Activated T-cell treated with anti-CD3 and anti-CD28 coated beads, Interleukin-2, amount 50 U/mL, for 72 hours (primary cell): ENCODE data around the gene PHB1. TPM values are rescaled to one million over a fixed set of nuclear protein-coding genes. Genes with fewer than 3 reads are reported as not detected.
"Not testable (repeated sequence)": the region's sequence is repeated elsewhere in the genome, so short reads cannot be mapped to it uniquely, and the experiment has no call there.

ENCODE experiments used
- ATAC-seq, 2 donors: fragments of 150-1000 bp; cut with Tn5 transposase; replicated peaks in 1 of 2; 2 replicates each; pipeline ENCODE4 v1.10.0; 2021; ENCODE audit warnings: moderate library complexity in 2 of 2, mild to moderate bottlenecking in 1 of 2
- DNase-seq, 2 donors: peaks; one replicate each; pipeline ENCODE4 v3.0.0; 2021 to 2022; ENCODE audit warnings: mixed read lengths in 1 of 2
- H3K27ac Mint-ChIP-seq: one replicate; pipeline ENCODE4 v1.8.0; 2022; ENCODE audit warnings: mild to moderate bottlenecking, moderate library complexity, mixed read lengths
- H3K27me3 Mint-ChIP-seq: one replicate; pipeline ENCODE4 v1.8.0; 2022; ENCODE audit warnings: low read depth, mixed read lengths
- H3K36me3 Mint-ChIP-seq, 2 donors: one replicate each; pipeline ENCODE4 v1.8.0; 2022; ENCODE audit warnings: mixed read lengths in 2 of 2, mild to moderate bottlenecking in 1 of 2; ENCODE audit not compliant: insufficient read depth in 2 of 2
- H3K4me1 Mint-ChIP-seq: one replicate; pipeline ENCODE4 v1.8.0; 2022; ENCODE audit warnings: low read depth, mixed read lengths
- H3K4me3 Mint-ChIP-seq, 2 donors: one replicate each; pipeline ENCODE4 v1.8.0; 2022; ENCODE audit warnings: mild to moderate bottlenecking in 2 of 2, mixed read lengths in 2 of 2, moderate library complexity in 2 of 2
- H3K9me3 Mint-ChIP-seq, 2 donors: one replicate each; pipeline ENCODE4 v1.8.0; 2022; ENCODE audit warnings: mixed read lengths in 2 of 2
- total RNA-seq, 2 donors: library from RNA; stranded (reverse); gene quantifications; one replicate each; pipeline ENCODE4 v1.2.3, GENCODE V29; 2022

The PHB1 gene
- total RNA-seq, 2 donors from 2014 or later, result 91.4 to 119 TPM

- no peaks in the 10 kb centered on the region for H3K9me3 Mint-ChIP-seq
- no peaks in the 10 kb centered on the region for H3K27me3 Mint-ChIP-seq
- H3K4me1 Mint-ChIP-seq, result no peaks in the 10 kb centered on the region
- no peaks in the 10 kb centered on the region for H3K36me3 Mint-ChIP-seq
- ATAC-seq (no peak), DNase-seq (no peak)
- H3K4me3 Mint-ChIP-seq, result no peak overlapping the region
- no peak overlapping the region for H3K27ac Mint-ChIP-seq
Measured at GRCh38 chr17:49373115-49373514, 41.6 kb downstream of the PHB1 start.

- no peak for DNase-seq
- Mint-ChIP-seq H3K9me3 (no peaks in the 10 kb centered on the region), H3K27ac (no peak overlapping the region), H3K4me3 (no peak overlapping the region), H3K4me1 (no peaks in the 10 kb centered on the region), H3K36me3 (no peaks in the 10 kb centered on the region), H3K27me3 (no peaks in the 10 kb centered on the region)
- ATAC-seq, result no peak
Measured at GRCh38 chr17:49372425-49372824, 42.3 kb downstream of the PHB1 start.

DNA sequence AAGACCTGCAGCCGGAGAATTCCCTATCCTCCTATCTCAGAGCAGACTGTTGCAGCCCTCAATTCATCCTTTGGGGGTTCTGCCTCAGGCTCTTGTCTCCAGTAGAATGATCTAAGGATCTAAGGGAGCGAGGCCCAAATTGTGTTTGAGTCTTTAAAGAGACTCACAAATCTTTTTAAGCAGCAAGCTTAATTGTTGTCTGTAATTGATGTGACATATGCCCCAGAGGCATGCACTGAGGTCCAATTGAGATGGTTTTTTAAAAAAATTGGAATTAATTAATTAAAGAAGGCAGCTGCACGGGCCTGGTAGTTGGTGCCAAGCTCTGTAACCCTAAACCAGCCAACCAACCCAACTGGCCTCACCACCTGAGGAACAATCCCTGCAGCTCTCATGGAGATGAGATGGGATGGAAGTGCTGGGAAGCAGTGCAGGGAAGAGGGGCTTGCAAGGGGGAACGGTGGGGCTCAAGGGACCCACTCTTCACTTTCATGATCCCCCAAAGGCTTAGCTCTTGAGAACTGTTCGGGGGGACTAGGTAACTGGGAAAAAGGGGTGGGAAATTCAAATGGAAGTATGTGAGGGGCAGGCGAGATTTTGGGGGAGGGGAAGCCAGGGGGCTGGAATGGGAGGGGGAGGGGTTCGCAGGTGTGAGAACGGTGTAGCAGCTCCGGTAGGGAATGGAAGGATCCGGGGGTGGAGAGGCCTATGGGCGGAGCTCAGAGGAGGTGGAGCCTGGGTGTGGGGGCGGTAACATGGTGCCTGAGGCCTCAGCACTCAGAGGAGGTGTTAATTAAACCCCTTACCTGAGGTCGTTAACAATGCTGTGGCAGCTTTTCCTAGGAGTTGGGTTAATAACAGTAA, 43.5 kb downstream of the PHB1 start:
- Mint-ChIP-seq H3K27ac (no peak overlapping the region), H3K4me3 (no peak overlapping the region), H3K36me3 (no peaks in the 10 kb centered on the region), H3K27me3 (no peaks in the 10 kb centered on the region), H3K4me1 (no peaks in the 10 kb centered on the region), H3K9me3 (no peaks in the 10 kb centered on the region)
- no peak for ATAC-seq
- no peak for DNase-seq

DNA sequence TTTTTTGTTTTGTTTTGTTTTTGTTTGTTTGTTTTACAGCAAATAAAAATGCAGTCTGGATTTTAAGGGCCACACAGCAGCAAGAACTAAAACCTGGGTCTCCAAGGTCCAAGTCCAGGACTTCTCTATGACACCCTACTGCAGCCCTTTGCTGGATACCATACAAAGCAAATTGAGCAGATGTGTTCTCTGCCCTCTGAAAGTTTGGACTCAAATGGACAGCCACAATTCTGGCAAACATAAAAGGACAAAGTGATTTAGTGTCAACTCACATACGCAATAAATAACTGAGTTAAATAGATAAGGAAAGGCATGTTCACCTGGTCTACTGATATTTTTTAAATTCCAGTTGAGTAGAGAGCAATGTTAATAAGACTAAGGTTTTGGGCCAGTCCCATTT, 44.9 kb downstream of the PHB1 start:
- H3K4me3 Mint-ChIP-seq, result no peak overlapping the region
- no peaks in the 10 kb centered on the region for H3K36me3 Mint-ChIP-seq
- no peaks in the 10 kb centered on the region for H3K27me3 Mint-ChIP-seq
- DNase-seq, result no peak
- H3K27ac Mint-ChIP-seq, result no peak overlapping the region
- peaks cover 8% of the 10 kb centered on the region for H3K4me1 Mint-ChIP-seq
- ATAC-seq, result no peak
- H3K9me3 Mint-ChIP-seq, result no peaks in the 10 kb centered on the region

DNA sequence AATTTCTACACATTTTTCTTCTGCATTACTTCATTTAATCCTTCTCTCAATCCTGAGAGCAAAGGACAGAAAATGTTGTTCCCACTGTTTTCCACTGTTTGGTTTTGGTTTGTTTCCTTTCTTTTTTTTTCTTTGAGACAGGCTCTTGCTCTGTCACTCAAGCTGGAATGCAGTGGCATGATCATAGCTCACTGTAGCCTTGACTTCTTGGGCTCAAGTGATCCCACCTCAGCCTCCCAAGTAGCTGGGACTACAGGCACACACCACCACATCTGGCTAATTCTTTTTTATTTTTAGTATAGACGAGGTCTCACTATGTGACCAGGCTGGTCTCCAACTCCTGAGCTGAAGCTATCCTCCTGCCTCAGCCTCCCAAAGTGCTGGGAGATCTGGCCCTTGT, 45.6 kb downstream of the PHB1 start:
- Mint-ChIP-seq H3K36me3 (no peaks in the 10 kb centered on the region), H3K27ac (no peak overlapping the region), H3K27me3 (no peaks in the 10 kb centered on the region), H3K4me1 (peaks cover 8% of the 10 kb centered on the region), H3K4me3 (no peak overlapping the region), H3K9me3 (no peaks in the 10 kb centered on the region)
- ATAC-seq (no peak), DNase-seq (no peak)

DNA sequence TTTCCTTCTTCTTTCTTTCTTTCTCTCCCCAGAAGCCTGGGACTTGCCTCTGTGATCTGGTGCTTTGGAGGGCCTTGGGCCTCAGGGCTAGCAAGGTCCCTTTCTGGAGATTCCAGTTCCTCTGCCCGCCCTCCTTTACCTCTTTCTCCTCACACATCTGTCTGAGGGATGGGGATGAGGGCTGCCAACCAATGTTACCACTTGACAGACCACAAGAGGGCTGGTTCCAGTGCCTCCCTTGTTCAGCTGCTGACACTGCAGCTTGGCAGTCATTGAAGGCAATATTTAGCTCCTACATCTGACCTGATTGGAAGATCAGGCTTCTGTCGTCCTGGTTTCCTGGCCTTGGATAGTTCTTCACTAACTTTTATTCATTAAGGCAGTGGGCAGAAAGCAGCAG, 49.0 kb downstream of the PHB1 start:
- peaks cover 4 to 5% of the 10 kb centered on the region in 2 donors for H3K36me3 Mint-ChIP-seq
- peaks cover 21% of the 10 kb centered on the region for H3K4me1 Mint-ChIP-seq
- peaks cover 7% of the 10 kb centered on the region for H3K27me3 Mint-ChIP-seq
- DNase-seq (peak; percentile 20 to 33), ATAC-seq (no peak)
- peak overlapping the region; percentile 1 for H3K27ac Mint-ChIP-seq
- H3K9me3 Mint-ChIP-seq, result no peaks in the 10 kb centered on the region
- H3K4me3 Mint-ChIP-seq, result no peak overlapping the region

DNA sequence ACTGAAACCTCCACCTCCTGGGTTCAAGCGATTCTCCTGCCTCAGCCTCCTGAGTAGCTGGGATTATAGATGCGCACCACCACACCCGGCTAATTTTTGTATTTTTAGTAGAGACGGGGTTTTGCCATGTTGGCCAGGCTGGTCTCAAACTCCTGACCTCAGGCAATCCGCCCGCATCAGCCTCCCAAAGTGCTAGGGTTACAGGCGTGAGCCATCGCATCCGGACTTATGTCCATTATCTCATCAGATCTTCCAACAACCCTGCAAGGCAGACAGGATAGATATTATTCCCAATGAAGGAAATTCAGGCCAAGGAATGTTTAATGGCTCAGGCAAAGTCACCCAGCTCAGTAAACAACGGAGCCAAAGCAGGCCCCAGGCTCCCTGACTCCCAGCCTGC, 49.6 kb downstream of the PHB1 start:
- ATAC-seq, H3K9me3 Mint-ChIP-seq, H3K36me3 Mint-ChIP-seq, DNase-seq, H3K27ac Mint-ChIP-seq, H3K4me3 Mint-ChIP-seq, H3K27me3 Mint-ChIP-seq: not testable (repeated sequence)
- peaks cover 27% of the 10 kb centered on the region for H3K4me1 Mint-ChIP-seq

GRCh38 chr17:49364119-49364518, 50.6 kb downstream of the PHB1 start:
- H3K36me3 Mint-ChIP-seq, result peaks cover 4 to 5% of the 10 kb centered on the region in 2 donors
- peaks cover 37% of the 10 kb centered on the region for H3K4me1 Mint-ChIP-seq
- H3K27me3 Mint-ChIP-seq, result peaks cover 7% of the 10 kb centered on the region
- H3K27ac Mint-ChIP-seq, result no peak overlapping the region
- DNase-seq (no peak), ATAC-seq (no peak)
- no peaks in the 10 kb centered on the region for H3K9me3 Mint-ChIP-seq
- no peak overlapping the region for H3K4me3 Mint-ChIP-seq

GRCh38 chr17:49363251-49363650, 51.4 kb downstream of the PHB1 start:
- no peak for ATAC-seq
- peak overlapping the region in 1 of 2 donors; percentile 92 for H3K4me3 Mint-ChIP-seq

DNA sequence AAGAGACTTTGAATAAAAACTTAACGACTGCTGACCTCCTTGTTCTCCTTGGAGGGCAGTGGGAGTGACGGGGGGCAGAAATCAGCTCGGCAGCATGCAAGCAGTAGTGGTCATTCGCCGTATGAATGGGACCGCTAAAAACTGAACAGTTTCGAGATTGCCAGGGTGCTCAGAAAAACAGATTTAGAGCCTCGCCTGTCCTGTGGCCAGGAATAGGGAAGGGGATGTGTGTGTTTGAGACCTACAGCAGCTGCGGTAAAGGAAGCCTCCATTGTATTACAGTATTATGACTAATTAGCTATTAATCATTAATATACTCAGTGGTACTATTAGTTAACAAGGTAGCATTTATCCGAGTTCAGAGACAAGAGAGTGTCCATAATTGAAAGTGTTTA, 52.0 kb downstream of the PHB1 start:
- Mint-ChIP-seq H3K9me3 (no peaks in the 10 kb centered on the region), H3K4me1 (peaks cover 51% of the 10 kb centered on the region), H3K36me3 (peaks cover 4 to 5% of the 10 kb centered on the region in 2 donors), H3K4me3 (peak overlapping the region; percentile 68 to 92), H3K27ac (peak overlapping the region; percentile 43), H3K27me3 (peaks cover 7% of the 10 kb centered on the region)
- DNase-seq (no peak), ATAC-seq (no peak)

More at GRCh38 chr17:49363251-49363650, 51.4 kb downstream of the PHB1 start:
- peak overlapping the region; percentile 15 for H3K27ac Mint-ChIP-seq
- DNase-seq, result no peak
- H3K36me3 Mint-ChIP-seq, result peaks cover 4 to 5% of the 10 kb centered on the region in 2 donors
- no peaks in the 10 kb centered on the region for H3K9me3 Mint-ChIP-seq
- peaks cover 7% of the 10 kb centered on the region for H3K27me3 Mint-ChIP-seq
- peaks cover 46% of the 10 kb centered on the region for H3K4me1 Mint-ChIP-seq

- Mint-ChIP-seq H3K4me3 (peak within 1 kb of the TSS; percentile 91 to 92), H3K36me3 (peaks cover 4 to 5% of the 10 kb centered on the region in 2 donors), H3K27ac (peak within 1 kb of the TSS; percentile 77), H3K4me1 (peaks cover 55% of the 10 kb centered on the region), H3K9me3 (no peaks in the 10 kb centered on the region), H3K27me3 (peaks cover 7% of the 10 kb centered on the region)
- DNase-seq (peak; percentile 85 to 90), ATAC-seq (peak; percentile 68)
Measured at GRCh38 chr17:49361902-49362722, 52.6 kb downstream of the PHB1 start, which contains the start of gene ZNF652. Gene ZNF652, minus strand, starts transcription at chr17:49362250. Its CDS starts 44,525 bp downstream, at chr17:49317725.

DNA sequence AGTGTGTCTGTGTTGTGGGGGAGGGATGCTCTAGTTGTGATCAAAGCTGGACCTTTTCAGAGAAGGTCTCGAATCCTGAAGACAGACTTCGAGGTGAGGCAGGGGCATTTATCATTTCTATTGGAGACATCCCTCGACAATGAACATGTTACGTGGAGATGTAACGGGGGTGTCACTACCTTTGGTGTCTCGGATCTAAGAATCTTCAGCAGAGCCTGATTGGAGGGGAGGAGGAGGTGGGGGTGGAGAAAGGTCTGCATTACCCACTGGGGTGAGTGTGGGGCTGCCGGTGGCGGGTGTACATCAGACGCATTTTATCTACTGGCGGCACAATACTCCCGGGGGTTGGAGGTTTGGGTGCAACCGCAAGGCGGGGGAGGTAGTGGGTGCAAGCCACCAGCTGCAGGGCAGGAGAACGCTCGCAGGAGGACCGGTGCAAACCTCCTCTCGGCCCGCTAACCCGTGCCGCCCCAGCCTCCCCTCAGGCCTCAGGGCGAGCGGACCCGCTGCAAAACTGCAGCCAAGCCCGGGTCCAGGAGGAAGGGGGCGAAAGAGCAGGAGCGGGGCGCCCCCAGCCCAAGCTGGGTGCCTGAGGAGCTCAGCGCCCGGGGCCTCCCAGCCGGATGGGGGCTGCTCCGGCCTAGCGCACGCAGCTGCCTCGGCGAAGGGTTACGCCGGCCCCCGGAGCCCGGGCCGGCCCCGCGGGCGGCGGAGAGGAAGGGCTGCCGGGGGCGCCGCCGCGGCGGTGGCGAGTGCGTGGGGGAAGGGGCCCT, 53.4 kb downstream of the PHB1 start:
- H3K4me3 Mint-ChIP-seq, result peak overlapping the region; percentile 86 to 91
- H3K9me3 Mint-ChIP-seq, result no peaks in the 10 kb centered on the region
- H3K27me3 Mint-ChIP-seq, result peaks cover 7% of the 10 kb centered on the region
- peak overlapping the region; percentile 77 for H3K27ac Mint-ChIP-seq
- peaks cover 58% of the 10 kb centered on the region for H3K4me1 Mint-ChIP-seq
- H3K36me3 Mint-ChIP-seq, result peaks cover 4 to 5% of the 10 kb centered on the region in 2 donors
- DNase-seq (peak; percentile 66 to 70), ATAC-seq (peak; percentile 64 to 67)
